Stimulated activated CD4-positive, alpha-beta T cell treated with anti-CD3 and anti-CD28 coated beads, Interleukin-12 subunit alpha, Interleukin-12 subunit beta, amount 100 ng/mL, for 4 hours (primary cell): ENCODE measurements around the gene RSAD1.

Source experiments
- DNase-seq: peaks from one replicate; pipeline ENCODE4 v3.0.0-alpha.2; 2020

The RSAD1 gene

GRCh38 chr17:50498021-50498874 lies 19.6 kb downstream of the RSAD1 start:
- DNase-seq, result no peak

GRCh38 chr17:50499270-50499669 lies 20.6 kb downstream of the RSAD1 start:
- DNase-seq, result no peak

GRCh38 chr17:50499721-50500120 lies 21.1 kb downstream of the RSAD1 start:
- no peak for DNase-seq

- no peak for DNase-seq
Measured at GRCh38 chr17:50501054-50501453, 22.4 kb downstream of the RSAD1 start.

GRCh38 chr17:50502301-50502990 lies 23.8 kb downstream of the RSAD1 start:
- no peak for DNase-seq

- DNase-seq, result no peak
Measured at GRCh38 chr17:50505591-50506130, 27.0 kb downstream of the RSAD1 start.

GRCh38 chr17:50506298-50506697 lies 27.6 kb downstream of the RSAD1 start:
- no peak for DNase-seq

- peak; percentile 74 for DNase-seq
Measured at GRCh38 chr17:50507871-50508572, 29.4 kb downstream of the RSAD1 start, which contains the start of gene MYCBPAP. Gene MYCBPAP (plus strand): TSS chr17:50508439. CDS start chr17:50508675, 236 bp downstream.

- no peak for DNase-seq
Measured at GRCh38 chr17:50508573-50509460, 30.2 kb downstream of the RSAD1 start.

- peak; percentile 38 for DNase-seq
Measured at GRCh38 chr17:50511058-50511457, 32.4 kb downstream of the RSAD1 start.

GRCh38 chr17:50513495-50513894 lies 34.8 kb downstream of the RSAD1 start:
- no peak for DNase-seq

- no peak for DNase-seq
Measured at GRCh38 chr17:50514388-50514787, 35.7 kb downstream of the RSAD1 start.

- no peak for DNase-seq
Measured at GRCh38 chr17:50514936-50515702, 36.5 kb downstream of the RSAD1 start.

GRCh38 chr17:50517011-50517410 lies 38.4 kb downstream of the RSAD1 start:
- no peak for DNase-seq

- no peak for DNase-seq
Measured at GRCh38 chr17:50517504-50518383, 39.1 kb downstream of the RSAD1 start.

- no peak for DNase-seq
Measured at GRCh38 chr17:50518384-50519023, 39.8 kb downstream of the RSAD1 start.

GRCh38 chr17:50519141-50519834 lies 40.6 kb downstream of the RSAD1 start:
- DNase-seq, result no peak

GRCh38 chr17:50520483-50520882 lies 41.8 kb downstream of the RSAD1 start:
- no peak for DNase-seq

GRCh38 chr17:50521514-50521913 lies 42.9 kb downstream of the RSAD1 start:
- DNase-seq, result no peak
